H1 (cell line): ENCODE data around the gene TAF6. TPM values are rescaled to one million over a fixed set of nuclear protein-coding genes. Genes with fewer than 3 reads are reported as not detected.

Source experiments
- CTCF ChIA-PET: fragments of 300-600 bp; sonication (Branson Sonifier 250); formaldehyde crosslinking; loops from one replicate; lab custom pipeline; 2021; ENCODE audit not compliant: partially characterized antibody; lab: Charles Lee
- POLR2A ChIA-PET: fragments of 300-600 bp; sonication (Branson Sonifier 250); formaldehyde crosslinking; loops from one replicate; lab custom pipeline; 2021; ENCODE audit warnings: inconsistent platforms; ENCODE audit not compliant: partially characterized antibody; lab: Charles Lee
- DNase-seq, 2 experiments: peaks; one replicate each; pipeline versions ENCODE4 v3.0.0 to v3.0.0-alpha.2; 2010 to 2022; ENCODE audit warnings: low spot score in 2 of 2, low read depth in 1 of 2, mixed read lengths in 1 of 2
- FAIRE-seq: peaks from 2 replicates; lab custom pipeline; 2011; peaks lifted over from hg19 to GRCh38; lab: Jason Lieb, UNC
- H2AFZ ChIP-seq: 2 replicates; pipeline ENCODE4 v1.8.1; 2012; ENCODE audit warnings: low read length, inconsistent platforms
- H2AK5ac ChIP-seq: 2 replicates; pipeline ENCODE4 v1.6.1; 2013; ENCODE audit warnings: low read depth, low read length
- H2BK120ac ChIP-seq: replicated peaks from 2 replicates; pipeline ENCODE3; 2013; ENCODE audit warnings: low read depth, low read length, inconsistent platforms
- H2BK12ac ChIP-seq: 2 replicates; pipeline ENCODE4 v1.6.1; 2013; ENCODE audit warnings: low read depth, low read length
- H2BK15ac ChIP-seq: 2 replicates; pipeline ENCODE4 v1.6.1; 2013; ENCODE audit warnings: low read length
- H2BK20ac ChIP-seq: 2 replicates; pipeline ENCODE4 v1.6.1; 2013; ENCODE audit warnings: low read length
- H2BK5ac ChIP-seq: 2 replicates; pipeline ENCODE4 v1.6.1; 2013; ENCODE audit warnings: low read depth, low read length
- H3K14ac ChIP-seq: 2 replicates; pipeline ENCODE4 v1.6.1; 2013; ENCODE audit warnings: inconsistent platforms; ENCODE audit not compliant: insufficient read length
- H3K18ac ChIP-seq: 2 replicates; pipeline ENCODE4 v1.6.1; 2013; ENCODE audit warnings: low read length; ENCODE audit errors: extremely low read depth
- H3K23ac ChIP-seq: 2 replicates; pipeline ENCODE4 v1.6.1; 2013; ENCODE audit warnings: inconsistent platforms; ENCODE audit not compliant: insufficient read length
- H3K23me2 ChIP-seq: 2 replicates; pipeline ENCODE4 v1.6.1; 2013; ENCODE audit warnings: low read depth, low read length
- H3K27ac ChIP-seq: 2 replicates; pipeline ENCODE4 v1.6.1; 2011; ENCODE audit warnings: low read depth, low read length, inconsistent platforms
- H3K27me3 ChIP-seq, 4 experiments: replicated peaks in 1 of 4; 1 replicate in 1 of 4; 2 replicates in 3 of 4; pipeline versions ENCODE4 v1.6.1 to v1.8.1; 2011 to 2013; ENCODE audit warnings: low read length in 3 of 4, mild to moderate bottlenecking in 3 of 4, inconsistent platforms in 2 of 4, mixed read lengths in 2 of 4, moderate library complexity in 1 of 4; ENCODE audit not compliant: control insufficient read depth in 3 of 4, insufficient read depth in 3 of 4; ENCODE audit errors: extremely low read depth in 1 of 4
- H3K36me3 ChIP-seq, 4 experiments: 2 replicates each; pipeline versions ENCODE4 v1.6.1 to v1.8.1; 2011 to 2013; ENCODE audit warnings: mild to moderate bottlenecking in 4 of 4, low read length in 3 of 4, moderate library complexity in 2 of 4, control low read depth in 1 of 4, inconsistent platforms in 1 of 4; ENCODE audit not compliant: insufficient read depth in 4 of 4, control insufficient read depth in 2 of 4
- H3K4ac ChIP-seq: replicated peaks from 2 replicates; pipeline ENCODE3; 2013; ENCODE audit warnings: low read length, low read depth, mixed read lengths, inconsistent platforms; ENCODE audit not compliant: insufficient read length
- H3K4me1 ChIP-seq, 4 experiments: replicated peaks in 1 of 4; 1 replicate in 1 of 4; 2 replicates in 3 of 4; pipeline versions ENCODE4 v1.6.1 to v1.8.1; 2011 to 2013; ENCODE audit warnings: low read length in 3 of 4, inconsistent platforms in 2 of 4, mixed read lengths in 1 of 4; ENCODE audit not compliant: insufficient read depth in 4 of 4, control insufficient read depth in 3 of 4
- H3K4me2 ChIP-seq, 2 experiments: 2 replicates each; pipeline versions ENCODE4 v1.6.1 to v1.8.1; 2011 to 2013; ENCODE audit warnings: low read depth in 2 of 2, low read length in 2 of 2, control low read depth in 1 of 2, inconsistent platforms in 1 of 2, mild to moderate bottlenecking in 1 of 2; ENCODE audit not compliant: insufficient read depth in 1 of 2
- H3K4me3 ChIP-seq, 4 experiments: fragments of 200-600, 300-600 bp in 1 of 4; sonication (generic), shearing (Covaris generic), sonication (Bioruptor Twin) in 1 of 4; 2 replicates each; pipeline versions ENCODE4 v1.5.1 to v1.8.1; 2011 to 2016; ENCODE audit warnings: low read length in 4 of 4, low read depth in 3 of 4, control low read depth in 2 of 4, inconsistent platforms in 2 of 4, mild to moderate bottlenecking in 2 of 4, mixed read lengths in 1 of 4, moderate library complexity in 1 of 4; ENCODE audit not compliant: insufficient read depth in 2 of 4; ENCODE audit errors: extremely low read depth in 1 of 4
- H3K56ac ChIP-seq: replicated peaks from 2 replicates; pipeline ENCODE3; 2013; ENCODE audit warnings: low read depth, mild to moderate bottlenecking, mixed read lengths, low read length, inconsistent platforms; ENCODE audit not compliant: insufficient read length
- H3K79me1 ChIP-seq: 2 replicates; pipeline ENCODE4 v1.6.1; 2013; ENCODE audit warnings: low read depth, low read length, control low read depth
- H3K79me2 ChIP-seq, 2 experiments: 2 replicates each; pipeline versions ENCODE4 v1.6.1 to v1.8.1; 2012 to 2013; ENCODE audit warnings: low read length in 2 of 2, mild to moderate bottlenecking in 2 of 2, inconsistent platforms in 1 of 2; ENCODE audit not compliant: insufficient read depth in 2 of 2, control insufficient read depth in 1 of 2
- H3K9ac ChIP-seq, 4 experiments: replicated peaks in 1 of 4; 1 replicate in 1 of 4; 2 replicates in 3 of 4; pipeline versions ENCODE4 v1.6.1 to v1.8.1; 2011 to 2013; ENCODE audit warnings: low read depth in 3 of 4, low read length in 3 of 4, control low read depth in 2 of 4, mild to moderate bottlenecking in 2 of 4, moderate library complexity in 2 of 4, inconsistent platforms in 1 of 4; ENCODE audit errors: extremely low read depth in 1 of 4
- H3K9me3 ChIP-seq, 2 experiments: 2 replicates each; pipeline versions ENCODE4 v1.6.1 to v1.8.1; 2012 to 2013; ENCODE audit warnings: mild to moderate bottlenecking in 2 of 2, moderate library complexity in 2 of 2, control low read depth in 1 of 2, inconsistent platforms in 1 of 2, low read depth in 1 of 2, low read length in 1 of 2, mixed read lengths in 1 of 2; ENCODE audit not compliant: insufficient read depth in 2 of 2
- H4K20me1 ChIP-seq, 2 experiments: replicated peaks in 1 of 2; 2 replicates each; pipeline versions ENCODE3 to v1.8.1; 2011 to 2013; ENCODE audit warnings: inconsistent platforms in 2 of 2, low read length in 2 of 2, mild to moderate bottlenecking in 1 of 2; ENCODE audit not compliant: insufficient read depth in 2 of 2, control insufficient read depth in 1 of 2
- H4K5ac ChIP-seq: 2 replicates; pipeline ENCODE4 v1.6.1; 2013; ENCODE audit warnings: low read length, low read depth, mixed read lengths, inconsistent platforms; ENCODE audit not compliant: insufficient read length
- H4K8ac ChIP-seq: 2 replicates; pipeline ENCODE4 v1.8.0; 2013; ENCODE audit warnings: mild to moderate bottlenecking, moderate library complexity, low read length, inconsistent platforms; ENCODE audit not compliant: insufficient read depth; ENCODE audit errors: extremely low read depth
- H4K91ac ChIP-seq: replicated peaks from 2 replicates; pipeline ENCODE3; 2013; ENCODE audit warnings: low read length, mixed read lengths, inconsistent platforms; ENCODE audit not compliant: insufficient read length
- E2F6 ChIP-seq: IDR thresholded peaks from 2 replicates; pipeline ENCODE4 v1.6.1; 2012; ENCODE audit warnings: inconsistent platforms
- EZH2 ChIP-seq: fragments of 200-600 bp; sonication (generic); IDR thresholded peaks from 2 replicates; pipeline ENCODE4 v1.7.1; 2012; ENCODE audit warnings: low read depth, mild to moderate bottlenecking, moderate library complexity, low read length, inconsistent platforms; ENCODE audit not compliant: severe bottlenecking
- POLR2AphosphoS5 ChIP-seq: IDR thresholded peaks from 2 replicates; pipeline ENCODE4 v1.6.1; 2011; ENCODE audit warnings: low read depth, low read length
- WGBS, 2 experiments: shearing (Covaris generic) in 1 of 2; methylation state at CpG; one replicate each; pipeline versions ENCODE4 v1.1.6 to v1.1.7; 2013 to 2015; ENCODE audit warnings: low lambda C conversion rate in 2 of 2, mixed read lengths in 2 of 2, inconsistent platforms in 1 of 2, low coverage in 1 of 2, missing lambda C conversion rate in 1 of 2; ENCODE audit not compliant: insufficient replicate concordance in 2 of 2, insufficient coverage in 1 of 2, insufficient read length in 1 of 2; ENCODE audit errors: extremely low coverage in 1 of 2, missing lambda C conversion rate in 1 of 2; 5-methylcytosine and 5-hydroxymethylcytosine counted together
- polyA plus RNA-seq, 7 experiments: library from polyadenylated mRNA; depleted of rRNA in 3 of 7; stranded (reverse) in 5 of 7; unstranded in 2 of 7; fragments of >200 nt in 5 of 7; fragments of 200-250 nt in 2 of 7; gene quantifications; 1 replicate in 5 of 7; 2 replicates in 1 of 7; 4 replicates in 1 of 7; pipeline versions ENCODE4 v1.2.1 to v1.2.3, GENCODE V29; 2011 to 2013; ENCODE audit warnings: missing spikeins in 2 of 7, mixed read lengths in 2 of 7
- total RNA-seq: library from RNA; stranded (reverse); fragmentation: NEBNext Ultra II Directional; extraction: Animal tissue kit (Norgen Biotek cat#: 25700); gene quantifications from 2 replicates; pipeline ENCODE4 v1.2.1, GENCODE V29; 2021
- TF ChIP-seq, protein P1 (sequence below): IDR thresholded peaks from 2 replicates; pipeline ENCODE4 v1.6.1; 2012; ENCODE audit warnings: low read length, inconsistent platforms

TAF6 gene
- total and polyA plus RNA-seq, 2 of the 8 experiments (the other 6 are each of a cell fraction or from before 2014, with no cell fraction given), result 66.7 to 101 TPM

DNA sequence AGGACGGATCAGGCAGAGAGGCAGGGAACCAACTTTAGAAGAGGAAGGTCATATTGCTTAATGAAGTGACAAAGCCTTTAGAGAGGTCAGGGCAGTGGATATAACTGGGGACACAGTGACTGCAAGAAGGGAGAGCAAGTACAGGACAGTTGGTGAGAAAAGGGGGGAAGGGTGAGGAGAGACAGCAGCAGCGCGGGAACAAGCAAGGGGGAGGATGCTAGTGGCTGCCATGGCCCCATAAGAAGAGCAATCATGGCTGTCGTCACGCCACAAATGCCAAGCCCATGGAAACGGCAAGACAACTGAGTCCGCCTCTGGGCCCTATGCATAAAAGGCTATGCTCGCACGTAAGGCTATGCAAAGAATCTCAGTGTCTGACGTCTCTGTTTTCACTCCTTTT, 46.7 kb downstream of the TAF6 start:
- Histone ChIP-seq H4K91ac (no peak overlapping the region), H3K14ac (no peak overlapping the region), H2BK20ac (no peak overlapping the region), H4K5ac (no peak overlapping the region), H2BK15ac (no peak overlapping the region), H2BK5ac (no peak overlapping the region), H3K4me2 (no peak overlapping the region), H2BK120ac (no peak overlapping the region), H3K18ac (no peak overlapping the region), H3K4ac (no peak overlapping the region), H4K20me1 (no peaks in the 10 kb centered on the region), H3K56ac (no peak overlapping the region), H4K8ac (no peak overlapping the region), H2AK5ac (no peak overlapping the region), H2AFZ (no peak overlapping the region), H2BK12ac (no peak overlapping the region), H3K4me3 (0 out of 8 replicates have a peak overlapping the region, but pooled peaks of 1 of the 4 experiments have one; percentile 9), H3K4me1 (no peaks in the 10 kb centered on the region), H3K23ac (no peak overlapping the region), H3K79me1 (no peaks in the 10 kb centered on the region; the same call in none of the 2 replicates), H3K23me2 (no peaks in the 10 kb centered on the region), H3K9me3 (peaks cover 68 to 74% of the 10 kb centered on the region in 2 experiments), H3K27ac (no peak overlapping the region), H3K27me3 (no peaks in the 10 kb centered on the region; a peak in 1 of 7 replicates), H3K9ac (no peak overlapping the region), H3K79me2 (peaks cover 4 to 11% of the 10 kb centered on the region in 2 experiments), H3K36me3 (peaks cover 66 to 93% (median 84%) of the 10 kb centered on the region in 4 experiments)
- WGBS, 2 experiments, result 94% methylated on average over 10 of the region's 10 CpGs; no CpG with 5 or more reads in 1 of the 2 experiments
- FAIRE-seq, result no peak
- ChIA-PET CTCF (interaction anchor here (0.9 to 2.0 kb wide), 3 partner anchors 14 to 159 kb away, joined by 3 to 6 read pairs (median 5); no protein-coding TSS in a partner anchor), POLR2A (interaction anchor here (0.6 to 19.6 kb wide), 10 partner anchors 8 to 128 kb away, joined by 3 to 294 read pairs (median 4); partner anchors contain the start of genes MCM7, ZNF3 and ZSCAN21)
- no peak for DNase-seq
- TF ChIP-seq EZH2 (no peak), E2F6 (no peak), POLR2AphosphoS5 (peak; percentile 58; the same call in 1 of the 2 replicates)
- TF ChIP-seq, protein P1, sequence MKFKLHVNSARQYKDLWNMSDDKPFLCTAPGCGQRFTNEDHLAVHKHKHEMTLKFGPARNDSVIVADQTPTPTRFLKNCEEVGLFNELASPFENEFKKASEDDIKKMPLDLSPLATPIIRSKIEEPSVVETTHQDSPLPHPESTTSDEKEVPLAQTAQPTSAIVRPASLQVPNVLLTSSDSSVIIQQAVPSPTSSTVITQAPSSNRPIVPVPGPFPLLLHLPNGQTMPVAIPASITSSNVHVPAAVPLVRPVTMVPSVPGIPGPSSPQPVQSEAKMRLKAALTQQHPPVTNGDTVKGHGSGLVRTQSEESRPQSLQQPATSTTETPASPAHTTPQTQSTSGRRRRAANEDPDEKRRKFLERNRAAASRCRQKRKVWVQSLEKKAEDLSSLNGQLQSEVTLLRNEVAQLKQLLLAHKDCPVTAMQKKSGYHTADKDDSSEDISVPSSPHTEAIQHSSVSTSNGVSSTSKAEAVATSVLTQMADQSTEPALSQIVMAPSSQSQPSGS, result no peak
